Smooth muscle cell (in vitro differentiated cells): Measurements from ENCODE around the gene ZFAND3. TPM values are rescaled to one million over a fixed set of nuclear protein-coding genes. Genes with fewer than 3 reads are reported as not detected.

Experiments
- DNase-seq: peaks from one replicate; lab custom pipeline; 2025; ENCODE audit not compliant: unreplicated experiment; lab: John Stamatoyannopoulos, UW
- H2AFZ ChIP-seq: fragments of 200-600 bp; sonication (generic); 2 replicates; pipeline ENCODE4 v1.6.0; 2016; ENCODE audit warnings: antibody characterized with exemption, low read depth, mild to moderate bottlenecking
- H3F3A ChIP-seq: fragments of 200-600 bp; sonication (generic); 2 replicates; pipeline ENCODE4 v1.6.0; 2017; ENCODE audit warnings: antibody characterized with exemption, low read depth
- H3K27ac ChIP-seq: fragments of 200-600 bp; sonication (generic); 2 replicates; pipeline ENCODE4 v1.5.1; 2016; ENCODE audit warnings: low read depth, mild to moderate bottlenecking
- H3K27me3 ChIP-seq: fragments of 200-600 bp; sonication (generic); 2 replicates; pipeline ENCODE4 v1.6.1; 2016; ENCODE audit warnings: low read depth, mild to moderate bottlenecking
- H3K36me3 ChIP-seq: fragments of 200-600 bp; sonication (generic); 2 replicates; pipeline ENCODE4 v1.5.1; 2016; ENCODE audit warnings: low read depth
- H3K4me1 ChIP-seq: fragments of 200-600 bp; sonication (generic); 2 replicates; pipeline ENCODE4 v1.5.1; 2016; ENCODE audit warnings: low read depth
- H3K4me2 ChIP-seq: fragments of 200-600 bp; sonication (generic); 2 replicates; pipeline ENCODE4 v1.6.0; 2016; ENCODE audit warnings: mild to moderate bottlenecking
- H3K4me3 ChIP-seq: fragments of 200-600 bp; sonication (generic); 2 replicates; pipeline ENCODE4 v1.5.1; 2016; ENCODE audit warnings: mild to moderate bottlenecking
- H3K79me2 ChIP-seq: fragments of 200-600 bp; sonication (generic); 2 replicates; pipeline ENCODE4 v1.6.0; 2016; ENCODE audit warnings: low read depth, mild to moderate bottlenecking
- H3K9ac ChIP-seq: fragments of 200-600 bp; sonication (generic); 2 replicates; pipeline ENCODE4 v1.6.0; 2016; ENCODE audit warnings: low read depth
- H3K9me3 ChIP-seq: fragments of 200-600 bp; sonication (generic); replicated peaks from 2 replicates; pipeline ENCODE4 v1.5.1; 2016; ENCODE audit warnings: low read depth
- H4K20me1 ChIP-seq: fragments of 200-600 bp; sonication (generic); 2 replicates; pipeline ENCODE4 v1.6.0; 2016; ENCODE audit warnings: low read depth
- CTCF ChIP-seq: fragments of 200-600 bp; sonication (generic); IDR thresholded peaks from 2 replicates; pipeline ENCODE4 v1.5.1; 2017; ENCODE audit warnings: borderline replicate concordance, mild to moderate bottlenecking, antibody characterized with exemption; ENCODE audit not compliant: insufficient read depth, poor library complexity, severe bottlenecking
- WGBS: methylation state at CpG from one replicate; pipeline ENCODE4 v1.1.7; 2016; ENCODE audit warnings: low lambda C conversion rate; 5-methylcytosine and 5-hydroxymethylcytosine counted together
- polyA plus RNA-seq: library from polyadenylated mRNA; unstranded; fragments of >200 nt; fragmentation: Nextera tagmentation; extraction: Ambion mirVana; gene quantifications from 2 replicates; pipeline ENCODE4 v1.2.1, GENCODE V29; 2016
- total RNA-seq: library from RNA; depleted of rRNA; stranded (reverse); fragments of >200 nt; gene quantifications from 2 replicates; pipeline ENCODE4 v1.2.3, GENCODE V29; 2014

The ZFAND3 gene
- total and polyA plus RNA-seq, 2 experiments from 2014 or later: 27.6 to 40.5 TPM

DNA sequence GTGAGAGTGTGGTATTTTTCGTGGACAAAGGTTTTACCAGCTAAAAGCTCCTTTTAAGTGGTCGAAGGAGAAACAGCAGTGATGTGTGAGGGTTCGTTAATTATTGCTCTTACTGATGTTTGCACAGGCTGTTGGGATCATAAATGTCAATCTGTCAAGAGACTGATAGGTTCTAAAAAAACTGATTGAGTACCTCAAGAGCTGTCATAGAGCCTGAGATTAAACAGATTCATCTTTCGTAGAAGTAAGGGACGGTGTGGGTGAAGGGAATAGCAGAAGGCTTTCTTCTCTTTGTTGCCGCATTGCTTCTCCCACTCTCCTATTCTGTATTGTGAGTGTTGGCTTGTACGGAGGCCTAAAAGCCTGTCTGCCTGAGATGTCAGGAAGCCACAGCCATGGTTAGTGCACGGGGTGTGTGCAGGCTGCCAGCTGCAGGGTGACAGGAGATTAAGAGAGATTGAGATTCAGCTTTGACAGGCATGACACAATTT, 291.0 kb downstream of the ZFAND3 start:
- peak overlapping the region; percentile 18 for H3K4me2 ChIP-seq
- H3K9ac ChIP-seq: no peak overlapping the region
- H3K4me1 ChIP-seq: peaks cover 12% of the 10 kb centered on the region
- no peaks in the 10 kb centered on the region for H3K9me3 ChIP-seq
- WGBS: 31% methylated on average over 8 of the region's 8 CpGs
- no peaks in the 10 kb centered on the region for H3F3A ChIP-seq
- no peak overlapping the region for H2AFZ ChIP-seq
- peaks cover 98% of the 10 kb centered on the region for H4K20me1 ChIP-seq
- H3K79me2 ChIP-seq: peaks cover 18% of the 10 kb centered on the region
- TF ChIP-seq CTCF: no peak
- peak overlapping the region; percentile 45 for H3K27ac ChIP-seq
- DNase-seq: no peak
- no peaks in the 10 kb centered on the region for H3K27me3 ChIP-seq
- no peaks in the 10 kb centered on the region for H3K36me3 ChIP-seq
- no peak overlapping the region for H3K4me3 ChIP-seq

DNA sequence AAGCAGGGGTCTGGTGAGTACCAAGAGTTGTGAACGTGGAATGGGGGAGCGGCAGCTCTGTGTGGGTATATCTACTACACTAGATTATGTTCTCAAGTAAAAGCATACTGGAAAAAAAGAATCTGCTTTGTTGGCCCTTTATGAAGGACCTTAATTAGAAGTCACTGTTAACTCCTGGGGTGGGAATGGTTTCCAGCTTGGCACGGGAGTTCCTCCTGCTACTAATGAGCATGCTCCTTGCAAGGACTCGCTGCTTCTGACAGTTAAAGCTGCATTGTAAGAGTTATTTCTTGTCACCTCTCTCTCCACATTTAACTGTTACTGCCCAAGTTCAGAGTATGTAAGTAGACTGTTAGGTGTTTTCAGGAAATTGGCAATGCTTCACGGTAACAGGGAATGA, 292.7 kb downstream of the ZFAND3 start:
- TF ChIP-seq CTCF: no peak
- Histone ChIP-seq H3K4me2 (no peak overlapping the region), H3K79me2 (peaks cover 18% of the 10 kb centered on the region), H3K9ac (no peak overlapping the region), H4K20me1 (peaks cover 98% of the 10 kb centered on the region), H3K27me3 (no peaks in the 10 kb centered on the region), H2AFZ (no peak overlapping the region), H3K4me1 (peaks cover 12% of the 10 kb centered on the region), H3K36me3 (no peaks in the 10 kb centered on the region), H3K27ac (no peak overlapping the region), H3K9me3 (no peaks in the 10 kb centered on the region), H3F3A (no peaks in the 10 kb centered on the region), H3K4me3 (no peak overlapping the region)
- 87% methylated on average over 5 of the region's 5 CpGs for WGBS
- no peak for DNase-seq

- peaks cover 100% of the 10 kb centered on the region for H4K20me1 ChIP-seq
- H3K9ac ChIP-seq: no peak overlapping the region
Measured at GRCh38 chr6:38113825-38114576, 294.5 kb downstream of the ZFAND3 start.

More at GRCh38 chr6:38113825-38114576, 294.5 kb downstream of the ZFAND3 start:
- TF ChIP-seq CTCF: no peak
- peaks cover 12% of the 10 kb centered on the region for H3K4me1 ChIP-seq
- H3K4me3 ChIP-seq: no peak overlapping the region
- H3K4me2 ChIP-seq: no peak overlapping the region
- no peaks in the 10 kb centered on the region for H3K36me3 ChIP-seq
- peaks cover 18% of the 10 kb centered on the region for H3K79me2 ChIP-seq
- H2AFZ ChIP-seq: no peak overlapping the region
- DNase-seq: no peak
- H3K27me3 ChIP-seq: no peaks in the 10 kb centered on the region
- WGBS: 73% methylated on average over 4 of the region's 4 CpGs
- H3F3A ChIP-seq: no peaks in the 10 kb centered on the region
- H3K9me3 ChIP-seq: no peaks in the 10 kb centered on the region
- H3K27ac ChIP-seq: no peak overlapping the region
